GM12875 (cell line): ENCODE measurements around the gene TMSB10.

Source experiments
- H3K4me3 ChIP-seq: one replicate; pipeline ENCODE4 v1.5.1; 2011; ENCODE audit warnings: low read depth, low read length, control low read depth
- CTCF ChIP-seq: IDR thresholded peaks from 2 replicates; pipeline ENCODE4 v1.5.1; 2011; ENCODE audit warnings: low read depth, mild to moderate bottlenecking, control low read depth, inconsistent platforms, low read length, moderate library complexity, borderline replicate concordance; ENCODE audit not compliant: insufficient read depth

TMSB10 gene

GRCh38 chr2:84880645-84881521, 24.6 kb upstream of the TMSB10 start, which contains the start of gene TRABD2A:
Gene TRABD2A, minus strand, starts transcription at chr2:84881084. Its CDS starts 45 bp downstream, at chr2:84881039.
- H3K4me3 ChIP-seq = peak within 1 kb of the TSS; percentile 31
- TF ChIP-seq CTCF = no peak

DNA sequence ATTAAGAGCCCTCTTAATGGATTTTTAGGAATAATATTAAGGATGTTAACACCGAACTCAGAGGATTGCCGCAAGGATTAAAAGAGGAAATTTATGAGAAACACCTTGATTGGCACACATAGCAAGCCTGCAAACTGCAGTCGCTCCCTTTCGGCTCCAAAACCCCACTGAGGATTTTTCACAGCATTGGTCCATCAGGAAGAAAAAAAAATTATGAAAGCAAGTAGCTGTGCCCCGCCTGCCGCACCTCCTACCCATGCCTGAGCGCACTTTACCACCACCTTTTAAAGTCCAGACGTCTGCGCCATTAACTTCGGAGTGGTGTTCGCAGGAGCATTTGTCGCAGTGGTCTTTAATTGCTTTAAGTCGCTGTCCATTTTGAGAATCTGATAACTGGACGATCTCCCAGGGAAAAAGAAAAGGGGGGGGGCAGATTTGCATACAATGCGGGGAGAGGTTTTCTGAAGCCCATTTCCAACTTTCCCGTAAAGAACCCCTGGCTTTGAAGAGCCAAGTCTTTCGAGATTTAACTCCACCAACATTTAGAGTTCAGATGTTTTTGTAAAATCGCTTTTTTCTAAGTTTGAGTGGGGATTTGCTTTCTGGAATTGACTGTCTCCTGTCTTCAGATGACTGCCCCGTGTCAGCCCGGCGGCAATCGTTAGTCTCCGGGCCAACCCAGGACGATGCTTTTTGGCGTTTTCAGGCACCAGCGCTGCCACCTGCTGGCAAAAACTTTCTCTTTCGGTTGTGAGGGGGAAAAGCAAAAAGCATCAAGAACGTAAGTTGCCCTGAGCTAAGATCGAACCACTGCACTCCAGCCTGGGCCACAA, 23.7 kb upstream of the TMSB10 start:
- peak overlapping the region; percentile 18 for H3K4me3 ChIP-seq
- peak; percentile 72; the same call in 1 of the 2 replicates for TF ChIP-seq CTCF

- no peak overlapping the region for H3K4me3 ChIP-seq
Observed at GRCh38 chr2:84882414-84882738, 23.1 kb upstream of the TMSB10 start.

GRCh38 chr2:84882775-84883550, 22.5 kb upstream of the TMSB10 start:
- no peak for TF ChIP-seq CTCF
- no peak overlapping the region for H3K4me3 ChIP-seq

More at GRCh38 chr2:84882414-84882738, 23.1 kb upstream of the TMSB10 start:
- no peak for TF ChIP-seq CTCF

- TF ChIP-seq CTCF = no peak
- H3K4me3 ChIP-seq = no peak overlapping the region
Observed at GRCh38 chr2:84884449-84884848, 21.0 kb upstream of the TMSB10 start.

DNA sequence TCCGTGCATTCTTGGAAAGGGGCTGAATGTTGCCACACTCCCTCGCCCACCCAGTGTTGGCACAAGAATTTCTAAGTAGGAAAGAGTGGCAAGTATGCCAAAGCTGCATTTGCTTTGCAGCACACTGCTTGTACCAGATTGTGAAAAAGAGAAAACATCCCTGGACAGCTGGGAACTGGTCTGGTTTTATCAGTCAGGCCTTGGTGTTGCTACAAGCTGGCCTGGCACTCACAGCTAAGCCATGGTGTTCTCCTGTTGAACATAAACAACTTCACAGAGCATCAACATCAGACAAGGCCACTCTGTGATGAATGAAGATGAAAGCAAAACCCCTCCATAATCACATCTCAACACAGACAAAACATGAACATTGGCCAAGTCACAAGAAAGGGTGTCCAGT, 20.3 kb upstream of the TMSB10 start:
- no peak for TF ChIP-seq CTCF

More for the DNA sequence above, 20.3 kb upstream of the TMSB10 start:
- H3K4me3 ChIP-seq = no peak overlapping the region
